ENCODE data around the gene SERPINB6.
"Not testable (repeated sequence)": the region's sequence is repeated elsewhere in the genome, so short reads cannot be mapped to it uniquely, and the experiment has no call there.

GRCh38 chr6:2973180-2973579, 1.8 kb upstream of the SERPINB6 start:
- TF ChIP-seq CTCF (IDR thresholded peaks at IDR 0.05; ENCODE audit: low read depth, low read length, poor library complexity, severe bottlenecking); EZH2phosphoT487 (IDR thresholded peaks at IDR 0.05; ENCODE audit: borderline replicate concordance, low read length): not testable (repeated sequence)
